Left ventricle myocardium superior (tissue), 1 donor: ENCODE results near the gene CEP63. TPM values are rescaled to one million over a fixed set of nuclear protein-coding genes. Genes with fewer than 3 reads are reported as not detected.

Source experiments
- ATAC-seq: fragments of 200-7000 bp; cut with Tn5 transposase; one replicate; pipeline ENCODE4 v1.9.1; 2020; ENCODE audit warnings: mild to moderate bottlenecking, moderate library complexity
- DNase-seq: peaks from one replicate; pipeline ENCODE4 v3.0.0-alpha.2; 2020
- intact Hi-C: fragments of 100-400 bp; cut with micrococcal nuclease; formaldehyde crosslinking; loops from one replicate; pipeline ENCODE4 v1.11.0; 2022
- total RNA-seq: library from RNA; stranded (reverse); fragmentation: NEBNext Ultra II Directional; extraction: Animal tissue kit (Norgen Biotek cat#: 25700); gene quantifications from one replicate; pipeline ENCODE4 v1.2.1, GENCODE V29; 2021
- donor health status: DM: no; HTN: yes; CAD: no; lungs with severe emphysema.

CEP63 gene
- total RNA-seq, 1 donor from 2014 or later = 35.1 TPM

DNA sequence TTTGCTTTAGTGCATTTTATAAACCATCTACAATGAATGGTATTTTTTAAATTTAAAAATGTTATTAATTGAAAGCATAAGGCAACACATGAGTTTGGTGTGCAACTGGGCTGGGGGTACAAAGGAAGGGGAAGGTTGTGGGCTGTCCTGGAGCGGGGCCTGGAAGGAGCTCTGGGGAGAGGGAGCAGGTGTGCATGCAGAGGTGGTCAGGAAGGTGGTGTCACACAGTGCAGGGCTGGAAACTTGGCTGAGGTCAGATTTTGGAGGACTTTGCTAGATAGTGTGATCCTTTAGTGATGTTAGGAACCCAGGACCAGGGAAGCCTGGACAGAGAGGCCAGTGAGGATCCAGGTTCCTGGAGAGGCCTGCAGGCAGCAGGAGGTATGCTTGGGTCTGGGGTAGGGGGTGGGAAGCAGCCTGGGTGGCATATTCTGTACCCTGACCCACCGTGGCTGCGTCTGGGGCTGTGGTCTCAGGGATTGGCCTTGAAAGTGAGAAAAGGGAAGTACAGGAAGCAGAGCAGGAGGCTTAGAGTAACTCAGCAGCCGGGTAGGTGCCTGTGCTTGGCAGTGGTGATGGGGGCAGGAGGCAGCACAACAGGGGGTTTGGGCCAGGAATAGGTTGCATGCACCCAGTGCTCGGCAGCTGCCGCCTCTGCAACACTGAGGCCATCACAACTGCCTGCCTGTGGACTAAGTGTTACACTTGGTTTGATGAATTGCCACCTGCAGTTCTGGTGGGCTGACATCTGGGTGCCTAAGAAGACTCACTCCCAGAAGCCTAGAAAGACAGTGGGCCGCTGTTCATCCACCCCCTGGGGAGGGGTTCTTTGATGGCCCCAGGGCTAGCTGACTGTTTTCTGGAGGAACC, 132.0 kb downstream of the CEP63 start:
- DNase-seq (no peak), ATAC-seq (no peak)
- intact Hi-C loops = no loop called here

DNA sequence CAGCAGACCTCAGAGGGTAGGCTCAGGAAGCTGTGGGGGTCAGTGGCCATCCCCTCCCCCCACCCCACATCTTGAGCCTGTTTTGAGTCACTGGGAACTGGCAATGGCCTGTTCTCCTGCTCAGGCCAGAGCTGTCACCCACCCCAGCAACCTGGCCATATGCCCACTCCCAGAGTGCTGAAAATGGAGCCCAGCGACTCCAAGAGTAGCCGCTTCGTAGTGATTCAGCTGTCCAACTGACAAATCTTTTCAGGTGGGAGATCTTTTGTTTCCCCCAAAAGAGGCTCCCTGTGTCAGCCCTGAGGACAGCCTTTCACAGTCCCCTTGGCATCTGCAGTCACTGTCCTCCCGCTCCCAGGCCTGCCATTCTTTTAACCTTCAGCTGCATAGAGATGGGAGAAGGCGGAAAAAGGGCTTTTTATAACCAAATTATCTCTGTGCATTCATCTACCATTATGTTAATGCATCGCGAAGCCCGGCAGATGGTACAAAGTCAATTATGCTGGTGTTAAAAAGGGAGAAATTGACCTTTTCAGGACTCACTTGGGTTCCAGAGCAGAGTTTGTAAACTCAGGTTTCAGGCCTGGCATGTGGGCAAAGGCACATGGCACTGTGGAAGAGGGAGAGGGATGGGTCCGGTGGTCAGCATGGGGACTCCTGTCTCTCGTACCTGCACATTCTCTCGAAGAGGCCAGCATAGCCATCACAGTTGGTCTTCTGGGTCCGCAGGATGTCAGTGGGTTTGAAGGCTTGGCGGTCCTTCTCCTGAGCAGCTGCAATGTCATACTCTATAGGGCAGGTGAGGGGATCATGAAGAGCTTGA, 132.8 kb downstream of the CEP63 start:
- intact Hi-C loops = no loop called here
- ATAC-seq (no peak), DNase-seq (no peak)

DNA sequence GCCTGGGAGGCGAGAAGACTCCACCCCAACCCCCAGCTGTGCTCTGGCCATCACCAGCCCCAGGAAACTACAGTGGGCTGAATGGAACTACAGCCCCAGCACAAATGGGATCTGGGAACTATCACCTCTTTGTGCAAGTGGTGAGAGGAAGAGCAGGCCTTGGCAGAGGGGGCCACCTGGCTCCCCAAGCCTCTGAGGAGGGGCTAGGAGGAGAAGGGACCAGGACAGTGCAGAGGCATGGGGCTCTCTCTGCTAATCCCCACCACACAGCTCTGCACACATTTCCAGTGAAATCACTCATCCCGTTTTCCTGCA, 133.4 kb downstream of the CEP63 start:
- ATAC-seq (no peak), DNase-seq (no peak)
- intact Hi-C loops = no loop called here

DNA sequence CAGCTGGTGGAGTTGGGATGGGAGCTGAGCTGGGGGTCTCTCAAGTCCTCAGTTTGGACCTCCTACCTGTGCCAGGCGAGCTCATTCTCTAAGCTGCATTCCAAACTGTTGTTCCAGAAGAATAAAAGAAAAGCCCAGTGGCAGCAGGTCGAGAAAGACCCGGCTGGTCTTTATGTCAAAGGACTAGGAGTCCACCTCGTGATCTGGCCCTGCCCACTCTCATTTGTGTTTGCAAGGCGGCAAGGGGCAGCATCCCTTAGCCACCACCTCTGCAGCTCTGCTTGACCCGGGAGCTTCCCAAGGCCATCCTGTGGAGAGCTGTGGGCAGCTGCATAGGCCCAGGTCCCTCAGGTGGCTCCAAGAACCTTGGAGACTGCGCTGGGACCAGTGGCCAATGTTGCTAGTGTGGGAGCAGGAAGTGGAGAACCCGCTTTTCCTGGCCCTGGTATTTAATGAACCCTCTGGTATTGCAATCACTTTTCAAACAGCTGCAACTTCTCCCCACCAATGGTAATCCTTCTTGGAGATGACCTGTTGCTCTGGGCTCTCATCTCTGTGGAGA, 134.1 kb downstream of the CEP63 start:
- intact Hi-C loops = no loop called here
- DNase-seq = no peak
- ATAC-seq = no peak

DNA sequence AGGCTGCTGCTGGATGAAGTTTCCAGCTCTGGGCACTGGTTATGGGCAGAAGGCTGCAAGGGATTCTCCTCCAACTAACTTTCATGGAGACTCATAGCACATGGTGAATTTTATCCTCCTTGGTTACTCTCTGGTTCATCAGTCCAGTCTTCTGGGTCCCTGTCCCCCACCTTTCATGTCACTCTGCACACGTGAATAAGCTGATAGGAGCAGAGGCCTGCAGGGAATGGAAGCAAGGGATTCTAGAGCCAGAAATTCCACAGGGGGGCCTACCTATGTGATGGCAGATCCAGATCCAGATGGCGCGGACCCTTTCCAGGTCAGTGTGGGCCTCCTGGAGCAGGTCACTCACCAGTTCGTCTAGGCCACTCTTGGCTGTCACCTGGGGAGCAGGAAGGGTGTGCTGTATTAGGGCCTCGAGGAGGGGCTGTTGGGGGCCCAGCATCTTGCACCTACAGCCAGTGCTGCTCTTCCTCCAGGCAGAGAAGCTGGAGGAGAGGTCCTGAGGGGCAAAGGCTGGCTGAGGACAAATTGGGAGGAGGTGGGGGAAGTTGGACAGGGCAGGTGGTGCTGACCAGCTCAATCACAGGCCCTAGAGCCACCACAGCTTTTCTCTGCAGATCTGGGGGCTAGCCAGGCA, 134.7 kb downstream of the CEP63 start:
- DNase-seq (no peak), ATAC-seq (no peak)
- intact Hi-C loops = no loop called here

DNA sequence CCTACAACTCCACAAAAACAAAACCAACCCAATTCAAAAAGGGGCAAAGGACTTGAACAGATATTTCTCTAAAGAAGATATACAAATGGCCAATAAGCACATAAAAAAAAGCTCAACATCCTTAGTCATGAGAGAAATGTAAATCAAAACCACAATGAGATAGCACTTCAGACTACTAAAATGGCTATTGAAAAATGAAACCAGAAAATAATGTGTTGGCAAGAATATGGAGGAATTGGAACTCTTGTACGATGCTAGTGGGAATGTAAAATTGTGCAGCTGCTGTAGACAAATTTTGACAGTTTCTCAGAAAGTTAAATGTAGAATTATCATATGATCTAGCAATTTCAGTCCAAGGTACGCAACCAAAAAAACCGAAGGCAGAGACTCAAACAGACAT, 136.0 kb downstream of the CEP63 start:
- intact Hi-C loops = no loop called here
- no peak for DNase-seq
- no peak for ATAC-seq

DNA sequence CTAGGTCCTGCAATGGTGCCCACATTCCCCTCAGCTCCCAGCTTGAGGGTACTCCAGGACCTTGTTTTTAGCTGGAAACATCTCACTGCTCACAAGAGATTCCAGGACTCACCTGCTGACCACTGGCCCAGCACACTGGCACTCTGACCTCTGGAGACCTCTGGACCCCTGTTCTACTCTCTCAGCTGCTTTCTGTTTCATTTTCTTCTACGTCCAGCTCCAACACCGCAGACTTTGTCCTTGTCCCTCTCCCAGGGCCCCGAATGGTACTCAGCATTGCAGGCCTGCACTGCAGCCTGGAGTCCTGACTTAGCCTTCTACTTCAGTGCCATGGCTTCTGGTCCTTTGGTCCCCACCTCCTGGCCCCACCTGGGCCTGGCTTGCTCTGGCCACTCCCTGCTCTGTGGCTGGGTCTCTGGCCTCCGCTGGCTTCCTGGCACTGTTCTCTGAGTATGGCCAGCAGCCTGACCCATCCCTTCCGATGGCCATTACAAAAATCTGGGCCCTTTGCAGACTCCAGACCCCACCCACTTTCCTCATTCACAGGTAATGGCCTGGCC, 137.0 kb downstream of the CEP63 start:
- DNase-seq (no peak), ATAC-seq (no peak)
- intact Hi-C loops = no loop called here

DNA sequence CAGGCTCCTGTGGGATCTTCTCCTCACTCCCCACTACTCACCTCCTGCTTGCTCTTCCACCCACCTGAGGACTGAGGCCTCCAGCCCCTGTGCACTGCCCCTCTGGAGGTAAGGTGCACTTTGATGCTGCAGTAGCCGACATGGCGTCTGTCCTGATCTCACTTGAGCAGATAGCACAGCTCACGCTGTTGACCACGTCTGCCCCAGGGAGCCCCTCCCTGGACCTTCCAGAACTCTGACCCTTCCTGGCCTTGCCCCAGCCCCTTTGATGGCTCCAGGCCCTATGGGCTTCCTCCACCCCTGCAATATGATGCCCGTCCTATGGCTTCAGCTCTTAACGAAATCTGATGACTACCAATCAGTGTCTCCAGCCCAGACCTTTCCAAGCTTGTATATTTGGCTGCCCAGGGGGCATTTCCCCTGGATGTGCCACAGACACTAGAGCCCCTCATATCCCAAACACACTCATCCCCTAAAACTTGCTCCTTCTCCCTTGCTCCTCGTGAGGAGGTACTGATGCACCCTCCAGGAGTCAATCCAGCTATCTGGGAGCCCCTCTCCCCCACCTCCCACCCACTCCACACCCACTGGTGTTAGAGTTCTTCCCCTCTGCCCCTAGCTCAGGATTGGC, 137.9 kb downstream of the CEP63 start:
- ATAC-seq (no peak), DNase-seq (no peak)
- intact Hi-C loops = no loop called here

Other genes starting within 250 kb of the CEP63 start
- 37.5 TPM for gene RYK, start 235.2 kb upstream of the CEP63 start, total RNA-seq
- 53.9 TPM for gene AMOTL2, start 111.6 kb upstream of the CEP63 start, total RNA-seq
- 75.6 TPM for gene ANAPC13, start 72 bp upstream of the CEP63 start, total RNA-seq
- 20.6 TPM for gene KY, start 165.0 kb downstream of the CEP63 start, total RNA-seq